Activated CD4-positive, CD25-positive, alpha-beta regulatory T cell treated with anti-CD3 and anti-CD28 coated beads, Interleukin-2, amount 50 U/mL, for 16 hours (primary cell): ENCODE measurements around the gene USP10.

Source experiments
- DNase-seq: peaks from one replicate; pipeline ENCODE4 v3.0.0-alpha.2; 2020; ENCODE audit warnings: low read depth, low spot score

USP10 gene

DNA sequence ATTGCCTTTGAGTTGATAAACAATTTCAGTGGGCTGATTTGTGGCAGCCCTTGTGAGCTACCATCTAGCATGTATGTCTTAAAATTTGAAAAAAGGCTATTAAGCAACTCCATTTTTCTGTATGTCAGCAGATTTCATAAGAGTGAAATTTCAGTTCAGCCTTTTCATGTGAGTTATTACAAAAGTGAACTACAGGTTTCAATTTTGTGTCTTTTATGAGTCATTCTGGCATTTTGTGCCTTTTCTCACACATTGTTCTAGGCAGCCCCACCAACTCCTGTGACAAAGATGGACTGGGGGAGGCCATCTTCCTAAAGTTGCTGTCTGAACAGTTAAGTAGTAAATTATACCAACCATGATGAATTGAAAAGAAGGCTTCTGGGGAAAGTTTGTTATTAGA, 52.1 kb downstream of the USP10 start:
- no peak for DNase-seq

GRCh38 chr16:84752600-84752999, 52.8 kb downstream of the USP10 start:
- no peak for DNase-seq

DNA sequence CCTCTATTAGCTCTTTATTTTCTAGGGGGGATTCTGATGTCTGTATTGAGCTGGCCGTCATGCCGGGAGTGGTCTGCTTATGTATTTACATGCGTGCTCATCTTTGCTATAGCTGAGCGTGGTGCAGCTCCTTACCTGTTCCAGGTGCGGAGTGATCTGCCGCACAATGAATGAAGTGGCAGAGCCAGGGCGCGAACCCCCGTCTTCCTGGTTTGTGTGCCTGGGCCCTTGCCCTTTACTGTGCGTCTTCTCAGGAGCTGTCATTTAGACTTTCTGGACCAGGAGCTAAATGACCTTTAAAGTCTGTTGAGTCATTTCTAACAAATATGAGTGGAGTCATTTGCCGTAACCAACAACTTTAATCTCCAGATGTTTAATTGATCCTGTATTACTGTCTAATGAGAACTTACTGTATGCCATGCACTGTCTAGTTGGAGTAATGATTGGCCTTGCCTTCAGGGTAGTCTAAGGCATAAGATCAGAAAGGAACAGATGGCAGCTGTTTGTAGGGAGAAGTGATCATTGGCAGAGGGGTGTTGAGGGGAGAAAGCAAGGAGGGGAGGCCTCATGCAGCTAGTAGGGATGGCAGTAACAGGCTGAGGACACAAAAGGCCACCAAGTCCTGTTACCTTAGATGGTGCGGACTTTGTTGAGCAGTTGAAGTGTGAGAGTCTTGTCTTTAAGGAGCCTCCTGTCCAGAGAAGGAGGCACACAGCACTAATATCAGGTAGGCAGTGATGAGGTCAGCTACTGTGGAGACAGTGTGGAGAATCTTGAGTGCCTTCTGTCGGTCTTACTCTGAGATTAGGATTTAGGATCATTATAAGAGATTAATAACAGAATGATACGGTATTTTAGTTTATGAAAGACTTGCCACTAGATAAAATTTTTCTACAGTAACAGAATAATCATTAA, 53.9 kb downstream of the USP10 start:
- no peak for DNase-seq

DNA sequence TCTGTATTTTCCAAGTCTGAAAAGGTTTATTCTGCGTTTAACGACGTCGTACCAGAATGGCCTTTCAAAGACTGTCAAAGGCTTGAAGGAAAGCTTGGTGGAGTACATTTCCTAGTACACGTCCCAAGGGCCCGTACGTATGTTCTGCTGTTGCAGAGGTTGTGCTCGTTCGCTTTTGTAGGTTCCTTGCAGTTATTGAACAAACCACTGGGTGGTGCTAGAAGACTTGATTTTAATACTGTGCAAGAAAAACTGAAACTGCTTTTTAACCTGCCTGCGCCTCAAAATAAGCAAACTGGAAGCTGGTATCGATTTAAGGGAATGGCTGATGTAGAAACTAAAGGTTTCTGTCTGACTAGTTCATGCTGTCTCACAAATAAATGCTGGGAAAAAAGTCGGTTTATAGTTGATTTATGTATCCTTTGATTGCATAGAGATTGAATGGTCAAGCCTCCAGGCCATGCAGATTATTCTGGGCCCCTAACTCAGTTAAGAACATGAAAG, 54.6 kb downstream of the USP10 start:
- peak; percentile 53 for DNase-seq

DNA sequence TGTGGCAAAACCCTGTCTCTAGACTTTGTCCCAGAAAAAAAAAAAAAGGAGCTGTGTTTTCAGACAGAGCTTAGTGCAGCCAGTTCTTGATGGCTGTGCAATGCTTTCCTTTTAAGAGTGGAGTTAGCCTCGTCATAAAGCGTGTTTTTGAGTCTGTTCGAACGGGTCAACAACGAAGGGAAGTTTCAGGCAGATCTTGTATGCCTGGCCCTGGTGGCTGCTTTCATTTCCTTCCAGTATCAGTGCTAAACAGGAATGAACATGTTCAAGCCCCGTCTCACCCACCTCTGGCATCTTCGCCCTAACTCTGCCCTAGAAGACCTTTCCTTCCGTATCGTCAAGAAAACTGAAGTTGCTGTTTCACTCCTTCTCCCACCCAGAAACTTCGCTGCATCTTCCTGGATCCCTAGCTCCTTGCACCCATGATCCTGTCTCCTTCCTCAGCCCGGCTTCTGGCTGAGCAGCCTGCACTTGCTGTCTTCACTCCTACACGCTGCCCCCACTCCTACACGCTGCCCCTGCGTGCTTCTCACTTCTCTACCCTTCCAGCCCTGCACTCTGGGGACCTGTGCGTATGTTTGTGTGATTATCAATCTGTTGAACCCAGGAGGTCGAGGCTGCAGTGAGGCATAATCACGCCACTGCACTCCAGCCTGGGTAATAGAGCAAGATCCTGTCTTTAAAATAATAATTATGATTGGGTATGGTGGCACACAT, 55.3 kb downstream of the USP10 start:
- no peak for DNase-seq

- DNase-seq = no peak
Observed at GRCh38 chr16:84756830-84757229, 57.0 kb downstream of the USP10 start.

DNA sequence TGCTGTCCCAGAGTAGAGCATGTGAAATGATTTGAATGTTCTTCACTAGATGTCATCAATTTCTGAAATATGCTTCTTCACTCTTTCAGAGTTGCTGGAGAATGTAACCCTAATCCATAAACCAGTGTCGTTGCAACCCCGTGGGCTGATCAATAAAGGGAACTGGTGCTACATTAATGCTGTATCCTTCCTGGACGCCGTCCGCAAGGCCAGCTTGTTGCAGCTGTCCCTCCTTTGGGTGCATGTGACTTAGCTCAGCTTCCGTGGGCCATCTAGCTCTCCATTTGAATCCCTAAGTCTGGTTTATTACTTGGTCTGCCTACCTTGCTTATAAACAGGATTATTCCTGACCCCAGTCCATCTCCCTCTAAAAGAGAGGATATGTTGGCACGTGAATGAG, 58.8 kb downstream of the USP10 start:
- DNase-seq = no peak

DNA sequence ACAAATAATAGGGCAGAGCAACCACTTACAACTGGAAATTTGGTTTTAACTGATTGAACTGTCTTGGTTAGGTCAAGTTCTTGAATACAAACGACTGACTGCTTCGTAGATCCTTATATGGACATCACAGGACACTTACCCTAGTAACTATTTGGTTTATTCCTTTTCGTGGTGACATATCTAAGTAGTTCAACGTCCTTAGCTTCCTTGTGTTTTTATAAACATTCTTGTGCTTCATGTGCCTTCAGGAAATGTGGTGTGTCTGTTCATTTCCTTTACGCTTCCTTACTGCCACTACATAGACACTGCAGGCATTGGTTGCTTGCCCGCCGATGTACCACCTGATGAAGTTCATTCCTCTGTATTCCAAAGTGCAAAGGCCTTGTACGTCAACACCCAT, 59.3 kb downstream of the USP10 start:
- no peak for DNase-seq

- no peak for DNase-seq
Observed at GRCh38 chr16:84759906-84760305, 60.1 kb downstream of the USP10 start.

GRCh38 chr16:84761448-84762368, 61.9 kb downstream of the USP10 start:
- no peak for DNase-seq

DNA sequence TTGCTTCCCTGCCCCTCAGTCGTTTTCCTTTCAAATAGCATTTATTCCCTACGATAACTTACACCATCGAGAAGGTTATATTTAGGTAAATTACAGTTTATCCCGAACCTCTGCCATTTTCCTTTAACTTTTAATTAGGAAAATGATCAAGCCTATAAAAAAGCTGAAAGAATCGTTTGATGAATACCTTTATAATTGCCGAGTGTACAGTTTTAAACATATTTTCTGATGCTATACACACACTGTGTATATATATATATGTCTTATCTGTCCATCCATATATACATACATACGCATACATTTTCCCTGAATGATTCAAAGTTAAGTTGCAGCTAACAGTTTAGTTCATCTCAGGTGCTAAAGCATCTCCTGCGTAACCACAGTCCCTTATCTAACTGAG, 63.4 kb downstream of the USP10 start:
- no peak for DNase-seq

DNA sequence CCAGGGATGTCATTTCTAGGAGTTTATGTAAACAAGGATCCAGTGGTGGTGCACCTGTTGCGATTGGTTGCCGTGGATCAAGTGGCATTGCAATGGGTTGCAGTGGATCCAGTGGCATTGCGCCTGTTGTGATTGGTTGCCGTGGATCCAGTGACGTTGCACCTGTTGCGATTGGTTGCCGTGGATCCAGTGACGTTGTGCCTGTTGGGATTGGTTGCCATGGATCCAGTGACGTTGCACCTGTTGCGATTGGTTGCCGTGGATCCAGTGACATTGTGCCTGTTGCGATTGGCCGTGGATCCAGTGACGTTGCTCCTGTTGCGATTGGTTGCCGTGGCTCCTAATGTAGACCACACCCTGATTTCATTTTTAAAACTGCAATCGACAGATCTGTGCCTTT, 63.8 kb downstream of the USP10 start:
- no peak for DNase-seq

- DNase-seq = no peak
Observed at GRCh38 chr16:84764970-84765369, 65.2 kb downstream of the USP10 start.

DNA sequence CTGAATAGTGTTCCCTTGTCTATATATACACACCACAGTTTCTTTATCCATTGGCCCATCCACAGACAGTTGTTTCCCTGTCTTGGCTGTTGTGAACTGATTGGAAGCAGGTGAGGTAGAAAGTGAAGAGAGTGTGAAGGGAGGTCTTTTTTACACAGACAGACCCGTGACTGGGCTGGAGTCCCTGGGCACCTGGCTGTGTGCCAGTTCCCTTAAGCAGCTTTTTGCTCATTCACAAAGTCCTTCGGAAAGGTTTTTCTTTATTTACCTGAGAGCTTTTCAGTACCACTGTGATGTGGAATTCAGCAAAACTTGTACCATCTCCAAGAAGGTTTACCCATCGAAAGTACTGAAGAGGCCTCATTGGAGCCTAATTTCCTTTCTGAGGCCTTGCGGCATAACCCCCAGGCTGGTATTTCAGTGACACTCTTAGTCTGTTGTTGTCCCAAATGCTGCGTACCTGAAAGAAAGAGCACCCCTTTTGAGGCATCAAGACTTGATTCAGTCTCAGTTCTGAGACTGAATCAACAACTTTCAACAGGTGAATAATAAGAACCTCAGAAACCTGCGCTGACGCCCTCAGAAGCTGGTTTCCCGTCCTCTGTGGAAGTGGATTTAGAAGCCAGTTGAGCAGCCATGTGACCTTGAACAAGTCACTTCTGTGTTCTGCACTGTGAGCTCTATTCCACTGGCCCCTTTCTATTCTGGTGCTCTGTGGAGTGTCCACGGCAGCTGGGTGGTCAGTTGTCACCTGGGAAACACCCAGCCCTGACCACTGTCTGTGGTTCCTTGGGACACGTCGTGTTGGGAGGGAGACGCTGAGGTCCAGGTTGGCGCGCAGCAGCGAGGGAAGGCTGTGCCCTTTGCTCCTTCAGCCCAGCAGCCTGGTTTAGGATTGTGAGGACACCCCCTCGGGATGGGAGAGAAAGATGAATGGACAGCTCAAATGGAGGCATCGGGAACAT, 66.1 kb downstream of the USP10 start:
- DNase-seq = no peak

GRCh38 chr16:84766978-84767773, 67.4 kb downstream of the USP10 start:
- DNase-seq = no peak

DNA sequence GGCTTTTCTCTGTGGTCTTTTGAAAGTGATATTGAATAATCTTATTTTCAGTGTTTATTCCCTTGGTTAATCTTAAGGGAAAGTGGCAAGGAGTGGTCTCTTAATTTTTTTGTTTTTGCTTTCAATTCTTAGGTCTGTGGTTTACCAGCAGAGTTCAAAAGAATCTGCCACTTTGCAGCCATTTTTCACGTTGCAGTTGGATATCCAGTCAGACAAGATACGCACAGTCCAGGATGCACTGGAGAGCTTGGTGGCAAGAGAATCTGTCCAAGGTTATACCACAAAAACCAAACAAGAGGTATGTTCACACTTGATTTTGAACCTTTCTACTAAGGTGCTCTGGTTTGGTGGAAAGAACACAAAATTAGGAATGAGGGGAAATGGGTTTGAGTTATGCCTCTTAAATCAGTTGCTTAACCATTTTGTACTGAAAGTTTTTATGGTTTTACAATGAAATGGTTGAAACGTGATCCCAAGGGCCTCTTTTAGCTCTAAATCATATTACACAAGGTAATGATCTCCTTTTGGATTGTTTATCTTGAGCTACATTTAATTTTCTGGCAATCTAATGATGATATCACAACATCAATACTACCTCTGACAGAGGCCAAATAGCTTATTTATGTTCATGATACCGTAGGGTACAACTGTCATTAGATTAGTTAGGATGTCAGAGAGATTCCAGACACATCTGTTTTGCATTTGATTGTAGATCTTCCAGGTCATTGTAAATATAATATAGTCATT, 68.4 kb downstream of the USP10 start:
- no peak for DNase-seq

DNA sequence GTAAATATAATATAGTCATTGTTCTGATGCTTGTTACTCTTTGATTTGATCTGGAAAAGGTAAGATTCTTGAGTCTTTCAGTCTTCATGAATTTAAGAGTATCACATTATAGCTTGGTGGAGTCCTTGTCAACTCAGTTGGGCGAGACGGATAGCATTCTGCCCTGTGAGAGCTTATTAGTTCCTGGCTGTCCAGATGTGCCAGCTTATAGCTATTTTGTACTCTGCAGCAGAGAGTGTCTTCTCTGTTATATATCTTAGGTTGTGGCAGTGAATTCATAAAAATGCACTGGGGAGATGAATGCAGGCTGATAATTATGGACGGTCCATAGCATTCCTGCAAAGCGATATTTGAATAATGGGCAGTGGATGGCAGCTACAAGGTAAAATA, 69.0 kb downstream of the USP10 start:
- no peak for DNase-seq

- DNase-seq = no peak
Observed at GRCh38 chr16:84769416-84769815, 69.6 kb downstream of the USP10 start.

DNA sequence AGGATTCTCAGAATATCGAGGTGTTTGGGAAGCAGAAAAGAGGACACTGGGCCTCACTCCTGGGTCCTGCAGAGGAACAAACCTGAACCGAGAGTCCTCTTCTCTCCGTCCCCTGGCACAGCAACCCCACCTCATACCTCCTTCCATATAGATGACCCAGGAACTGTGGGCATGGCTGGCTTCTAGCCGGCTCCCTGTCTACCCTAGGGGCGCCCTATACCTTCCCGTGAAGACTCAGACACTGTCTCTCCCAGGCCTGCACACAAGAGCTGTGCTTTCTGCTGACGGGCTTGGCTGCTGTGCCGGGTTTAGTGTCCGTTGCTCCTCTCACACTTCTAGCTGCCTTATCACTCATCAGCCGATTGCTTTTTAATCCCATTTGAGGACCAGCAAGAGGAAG, 73.5 kb downstream of the USP10 start:
- no peak for DNase-seq
